ENCODE data around the gene DAZAP1. TPM values are rescaled to one million over a fixed set of nuclear protein-coding genes. Genes with fewer than 3 reads are reported as not detected.

Gene DAZAP1
- total and polyA plus RNA-seq, 7 donors: 59.9 to 122 (median 90.9) TPM

DNA sequence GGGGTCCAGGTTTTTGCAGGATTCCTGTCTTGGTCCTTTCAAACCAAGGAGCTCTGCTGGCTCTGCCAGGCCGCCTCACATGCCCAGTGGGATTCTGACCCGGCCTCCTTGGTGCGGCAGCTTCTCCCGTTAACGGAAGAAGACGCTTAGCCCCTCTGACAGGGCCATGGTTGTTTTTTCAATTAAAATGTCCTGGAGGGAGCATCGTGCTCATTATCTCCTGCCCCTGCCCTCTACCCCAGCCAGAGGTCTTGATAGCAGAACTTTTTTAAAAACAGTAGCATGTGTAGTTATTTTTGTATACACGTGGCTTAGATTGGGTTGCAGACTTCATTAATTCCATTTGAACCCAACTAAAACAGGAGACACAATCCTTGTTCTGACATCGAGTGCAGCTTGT lies 19.4 kb downstream of the DAZAP1 start:
- Histone ChIP-seq H3K9me3 (no peaks in the 10 kb centered on the region), H3K27me3 (ENCODE audit: insufficient read depth in 3 of 3, low read length in 2 of 3) (no peaks in the 10 kb centered on the region), H3K4me1 (no peaks in the 10 kb centered on the region), H3K4me3 (no peak overlapping the region), H3K36me3 (ENCODE audit: insufficient read depth in 1 of 2, low read depth in 1 of 2) (peaks cover 10 to 98% of the 10 kb centered on the region in 2 donors), H3K27ac (no peak overlapping the region)
- TF ChIP-seq, protein P1, sequence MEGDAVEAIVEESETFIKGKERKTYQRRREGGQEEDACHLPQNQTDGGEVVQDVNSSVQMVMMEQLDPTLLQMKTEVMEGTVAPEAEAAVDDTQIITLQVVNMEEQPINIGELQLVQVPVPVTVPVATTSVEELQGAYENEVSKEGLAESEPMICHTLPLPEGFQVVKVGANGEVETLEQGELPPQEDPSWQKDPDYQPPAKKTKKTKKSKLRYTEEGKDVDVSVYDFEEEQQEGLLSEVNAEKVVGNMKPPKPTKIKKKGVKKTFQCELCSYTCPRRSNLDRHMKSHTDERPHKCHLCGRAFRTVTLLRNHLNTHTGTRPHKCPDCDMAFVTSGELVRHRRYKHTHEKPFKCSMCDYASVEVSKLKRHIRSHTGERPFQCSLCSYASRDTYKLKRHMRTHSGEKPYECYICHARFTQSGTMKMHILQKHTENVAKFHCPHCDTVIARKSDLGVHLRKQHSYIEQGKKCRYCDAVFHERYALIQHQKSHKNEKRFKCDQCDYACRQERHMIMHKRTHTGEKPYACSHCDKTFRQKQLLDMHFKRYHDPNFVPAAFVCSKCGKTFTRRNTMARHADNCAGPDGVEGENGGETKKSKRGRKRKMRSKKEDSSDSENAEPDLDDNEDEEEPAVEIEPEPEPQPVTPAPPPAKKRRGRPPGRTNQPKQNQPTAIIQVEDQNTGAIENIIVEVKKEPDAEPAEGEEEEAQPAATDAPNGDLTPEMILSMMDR (IDR thresholded peaks at IDR 0.05): no peak
- ATAC-seq (no peak), DNase-seq (no peak)
- intact Hi-C loops (cut with DNase I): no loop called here
- WGBS, 3 donors: 80 to 83% (median 83%) methylated on average over 9 of the region's 9 CpGs

DNA sequence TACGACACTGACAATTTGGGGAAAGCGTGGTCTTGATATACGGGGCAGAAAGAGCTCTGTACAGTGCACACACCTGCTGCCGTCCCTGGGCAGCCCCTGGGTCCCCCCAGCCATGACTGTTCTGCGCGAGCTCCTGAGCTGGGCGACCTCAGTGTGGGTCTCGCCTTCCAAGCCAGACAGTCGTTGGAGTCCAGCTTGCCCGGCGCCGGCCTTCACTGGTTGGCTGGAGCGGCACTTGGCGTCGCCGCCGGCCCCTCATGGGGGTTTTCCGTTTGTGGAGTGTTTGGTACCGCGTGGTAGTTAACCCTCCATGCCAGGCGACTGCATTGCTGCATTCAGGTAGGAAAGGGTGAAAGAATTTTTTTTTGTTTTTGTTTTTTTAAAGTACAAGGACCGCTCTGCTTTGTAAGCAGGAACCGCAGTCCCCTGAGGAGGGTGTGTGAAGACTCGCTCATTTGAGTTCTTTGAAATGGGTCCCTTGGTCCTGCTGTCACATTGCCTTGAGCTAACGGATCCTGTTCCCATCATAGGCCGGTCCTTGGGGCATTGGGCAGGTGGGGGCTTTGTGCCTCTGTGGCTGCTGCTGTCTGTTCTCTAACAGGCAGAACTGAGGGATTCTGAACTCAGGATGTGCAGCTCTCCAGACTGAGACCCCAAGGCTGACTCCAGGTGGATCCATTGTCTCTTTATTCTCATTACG lies 20.0 kb downstream of the DAZAP1 start:
- intact Hi-C loops (cut with DNase I): no loop called here
- WGBS, 3 donors: 85 to 90% (median 88%) methylated on average over 27 of the region's 27 CpGs
- no peak overlapping the region for H3K4me3 ChIP-seq
- ATAC-seq: no peak
- H3K36me3 ChIP-seq (ENCODE audit: insufficient read depth in 1 of 2, low read depth in 1 of 2): peaks cover 10 to 98% of the 10 kb centered on the region in 2 donors
- no peaks in the 10 kb centered on the region for H3K27me3 ChIP-seq (ENCODE audit: insufficient read depth in 3 of 3, low read length in 2 of 3)
- H3K9me3 ChIP-seq: no peaks in the 10 kb centered on the region
- no peaks in the 10 kb centered on the region for H3K4me1 ChIP-seq
- no peak for DNase-seq
- TF ChIP-seq, protein P1 (IDR thresholded peaks at IDR 0.05): no peak
- no peak overlapping the region for H3K27ac ChIP-seq

- no peaks in the 10 kb centered on the region for H3K9me3 ChIP-seq
- peaks cover 10 to 98% of the 10 kb centered on the region in 2 donors for H3K36me3 ChIP-seq (ENCODE audit: insufficient read depth in 1 of 2, low read depth in 1 of 2)
- no peaks in the 10 kb centered on the region for H3K27me3 ChIP-seq (ENCODE audit: insufficient read depth in 3 of 3, low read length in 2 of 3)
- 86 to 90% (median 87%) methylated on average over 41 of the region's 41 CpGs for WGBS, 3 donors
- ATAC-seq: no peak
- no peak overlapping the region for H3K4me3 ChIP-seq
- TF ChIP-seq, protein P1 (IDR thresholded peaks at IDR 0.05): no peak
- H3K27ac ChIP-seq: no peak overlapping the region
- no peaks in the 10 kb centered on the region for H3K4me1 ChIP-seq
- no peak for DNase-seq
- intact Hi-C loops (cut with DNase I): no loop called here
These were observed 21.5 kb downstream of the DAZAP1 start for GRCh38 chr19:1428738-1429391.

DNA sequence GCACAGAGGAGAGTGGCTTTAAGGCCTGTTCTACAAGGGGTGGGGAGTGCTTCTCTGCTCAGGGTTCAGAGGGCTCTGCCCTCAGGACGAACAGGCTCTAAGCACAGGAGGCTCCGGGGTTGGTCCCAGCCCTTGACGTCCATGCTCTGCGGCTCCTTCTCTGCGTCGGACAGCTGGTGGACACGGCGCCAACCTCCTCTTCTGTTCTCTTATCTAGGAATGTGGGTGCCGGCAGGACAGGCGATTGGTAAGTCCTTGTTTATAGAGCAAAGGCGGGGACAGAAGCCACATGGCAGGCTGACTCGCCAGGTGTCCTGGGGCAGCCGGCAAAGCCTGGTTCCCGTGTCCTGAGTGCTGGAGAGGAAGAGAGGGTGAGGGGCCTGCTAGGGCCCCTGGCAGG lies 22.4 kb downstream of the DAZAP1 start:
- Histone ChIP-seq H3K27ac (no peak overlapping the region), H3K9me3 (no peaks in the 10 kb centered on the region), H3K4me1 (no peaks in the 10 kb centered on the region), H3K36me3 (ENCODE audit: insufficient read depth in 1 of 2, low read depth in 1 of 2) (peaks cover 14 to 100% of the 10 kb centered on the region in 2 donors), H3K27me3 (ENCODE audit: insufficient read depth in 3 of 3, low read length in 2 of 3) (no peaks in the 10 kb centered on the region), H3K4me3 (no peak overlapping the region)
- no peak for DNase-seq
- WGBS, 3 donors: 75 to 80% (median 79%) methylated on average over 12 to 14 of the region's 14 CpGs
- TF ChIP-seq, protein P1 (IDR thresholded peaks at IDR 0.05): no peak
- intact Hi-C loops (cut with DNase I): no loop called here
- ATAC-seq: no peak
